CD1c-positive myeloid dendritic cell (primary cell): ENCODE data around the gene PIEZO1.
"Not testable (repeated sequence)": the region's sequence is repeated elsewhere in the genome, so short reads cannot be mapped to it uniquely, and the experiment has no call there.

Experiments used
- DNase-seq: peaks from one replicate; pipeline ENCODE4 v3.0.0-alpha.2; 2016; ENCODE audit errors: extremely low spot score

PIEZO1 gene

GRCh38 chr16:88803264-88803987, 18.4 kb upstream of the PIEZO1 start, which contains the start of gene CDT1:
Gene CDT1 (plus strand): TSS chr16:88803789. CDS start chr16:88803832, 43 bp downstream.
- DNase-seq, result peak; percentile 91

- DNase-seq, result no peak
Measured at GRCh38 chr16:88800277-88800592, 15.2 kb upstream of the PIEZO1 start.

DNA sequence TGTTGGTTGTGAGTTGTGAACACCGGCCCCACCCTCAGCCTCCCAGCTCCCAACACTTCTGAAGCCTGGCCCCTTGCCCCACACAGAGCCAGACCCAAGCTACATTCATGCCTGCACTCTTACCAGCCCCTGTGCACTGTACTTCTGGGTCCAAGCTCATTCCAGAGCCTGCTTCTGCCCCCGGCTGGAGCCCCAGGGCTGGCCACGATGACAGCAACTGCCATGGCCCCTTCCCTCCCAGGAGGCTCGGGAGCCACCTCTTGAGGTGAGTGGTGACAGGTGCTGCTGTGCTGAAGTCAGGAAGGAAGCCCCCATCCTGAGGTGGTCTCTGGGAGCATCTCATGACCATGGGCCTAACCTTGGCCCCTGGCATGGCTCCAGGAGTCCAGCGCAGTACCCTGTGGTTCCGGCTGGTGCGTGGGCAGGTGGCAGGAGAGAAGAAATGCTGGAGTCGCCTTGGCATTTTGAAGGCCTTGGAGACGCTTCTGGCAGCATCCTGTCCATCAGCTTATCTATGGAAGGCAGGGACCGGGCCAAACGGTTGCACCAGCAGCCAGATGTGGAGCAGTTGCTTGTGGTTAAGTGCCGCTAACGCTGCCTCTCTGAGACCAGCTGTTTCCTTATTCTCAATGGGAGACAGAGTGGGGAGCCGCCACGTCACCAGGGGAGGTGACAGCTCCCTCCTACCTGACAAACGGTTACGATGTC, 14.7 kb upstream of the PIEZO1 start:
- DNase-seq, result peak; percentile 43

DNA sequence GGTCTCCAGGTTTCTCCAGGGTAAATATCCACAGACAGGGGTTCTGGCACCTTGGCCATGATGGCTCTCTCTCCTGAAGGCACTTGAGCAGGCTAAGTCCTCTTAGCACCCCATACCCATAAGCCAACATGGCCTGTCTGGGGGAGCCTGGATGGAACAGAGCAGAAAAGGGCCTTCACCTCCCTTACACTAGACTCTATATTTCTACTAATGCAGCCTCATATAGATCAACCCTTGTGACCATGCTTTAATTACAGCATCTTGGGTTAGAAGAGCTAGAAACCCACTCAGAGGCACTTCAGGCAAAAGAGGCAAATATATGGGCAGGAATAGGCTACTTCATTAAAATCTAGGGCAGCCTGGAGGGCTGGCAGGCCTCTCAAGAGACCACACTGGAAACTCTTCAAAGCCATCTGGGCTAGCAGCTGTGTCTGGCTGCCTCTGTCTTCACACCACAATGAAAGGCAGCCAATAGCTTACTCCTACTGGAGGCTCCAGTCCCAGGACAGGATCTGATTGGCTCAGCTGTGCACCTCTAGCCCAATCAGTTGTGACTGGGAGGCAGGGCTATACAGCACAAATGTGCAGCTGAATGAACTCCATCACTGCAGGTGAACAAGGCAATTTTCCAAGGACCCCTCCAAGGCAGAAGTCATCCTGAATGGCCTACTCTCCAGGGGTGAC, 13.9 kb upstream of the PIEZO1 start:
- no peak for DNase-seq

GRCh38 chr16:88798073-88798472, 13.1 kb upstream of the PIEZO1 start:
- no peak for DNase-seq

DNA sequence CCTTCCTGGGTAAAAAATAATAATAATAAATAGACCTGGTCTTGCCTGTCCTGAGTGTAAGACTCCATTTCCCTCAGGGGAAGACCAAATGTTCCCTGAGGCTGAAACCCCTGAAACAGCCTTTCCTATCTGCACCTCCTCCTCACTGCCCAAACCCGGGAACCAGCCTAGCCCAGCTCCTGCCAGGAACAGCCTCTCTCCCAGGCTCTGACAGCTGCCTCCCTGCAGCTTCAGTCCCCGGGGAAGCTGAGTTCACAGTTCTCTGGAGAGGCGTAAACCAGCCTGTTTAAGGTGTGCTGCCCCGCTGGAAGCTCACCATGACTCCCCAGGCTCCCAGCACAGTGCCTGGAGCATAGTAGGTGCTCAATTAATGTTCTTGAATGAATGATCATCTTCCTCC, 11.3 kb upstream of the PIEZO1 start:
- DNase-seq, result no peak

- no peak for DNase-seq
Measured at GRCh38 chr16:88793251-88793954, 8.4 kb upstream of the PIEZO1 start.

DNA sequence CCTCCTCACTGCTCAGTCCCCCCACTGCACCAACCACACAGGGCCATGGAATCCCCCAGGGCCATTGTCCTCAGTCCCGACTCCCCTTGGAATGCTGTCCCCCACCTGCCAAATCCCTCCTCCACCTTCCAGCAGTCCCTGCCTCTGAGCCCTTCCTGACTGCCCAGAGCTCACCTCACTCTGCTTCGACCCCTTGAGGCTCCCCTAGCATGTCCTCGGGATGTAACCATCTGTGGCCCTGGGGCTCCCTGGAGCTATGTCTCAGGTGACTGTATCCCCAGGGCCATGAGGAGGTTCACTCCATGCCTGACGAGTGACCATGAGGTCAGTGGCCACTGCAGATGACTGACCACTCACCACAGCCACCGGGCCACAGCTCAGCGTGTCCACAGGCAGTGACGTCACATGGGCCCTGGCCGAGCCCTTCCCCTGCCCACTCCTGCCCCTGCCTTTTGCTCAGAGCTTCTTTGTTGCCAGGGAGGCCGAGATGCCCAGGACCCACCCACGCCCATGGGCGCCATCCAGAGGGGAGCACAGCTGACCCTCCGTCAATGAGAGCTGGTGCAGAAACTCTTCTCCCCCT, 7.7 kb upstream of the PIEZO1 start:
- no peak for DNase-seq

DNA sequence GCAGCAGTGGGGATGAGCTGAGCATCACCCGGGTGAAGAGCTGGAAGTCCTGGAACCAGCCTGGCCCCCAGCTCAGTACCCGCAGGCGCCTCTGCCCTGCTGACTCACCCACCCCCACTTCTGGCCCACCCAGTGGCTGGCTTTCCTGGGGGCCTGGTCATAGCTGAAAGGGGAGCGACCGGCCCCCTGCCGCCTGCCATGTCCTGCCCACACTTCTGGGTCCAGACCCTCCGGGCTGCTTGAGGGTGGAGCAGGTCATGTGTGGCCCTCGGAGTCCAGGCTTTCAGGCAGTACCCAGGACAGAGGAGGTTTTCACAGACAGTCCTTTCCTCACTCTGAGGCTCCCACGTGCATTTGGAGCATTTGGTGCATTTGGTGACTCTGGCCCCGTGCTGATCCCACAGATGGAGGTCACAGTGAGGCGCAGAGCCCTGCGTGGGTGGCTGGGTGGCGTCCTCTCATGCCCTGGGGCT, 7.1 kb upstream of the PIEZO1 start:
- peak; percentile 69 for DNase-seq

DNA sequence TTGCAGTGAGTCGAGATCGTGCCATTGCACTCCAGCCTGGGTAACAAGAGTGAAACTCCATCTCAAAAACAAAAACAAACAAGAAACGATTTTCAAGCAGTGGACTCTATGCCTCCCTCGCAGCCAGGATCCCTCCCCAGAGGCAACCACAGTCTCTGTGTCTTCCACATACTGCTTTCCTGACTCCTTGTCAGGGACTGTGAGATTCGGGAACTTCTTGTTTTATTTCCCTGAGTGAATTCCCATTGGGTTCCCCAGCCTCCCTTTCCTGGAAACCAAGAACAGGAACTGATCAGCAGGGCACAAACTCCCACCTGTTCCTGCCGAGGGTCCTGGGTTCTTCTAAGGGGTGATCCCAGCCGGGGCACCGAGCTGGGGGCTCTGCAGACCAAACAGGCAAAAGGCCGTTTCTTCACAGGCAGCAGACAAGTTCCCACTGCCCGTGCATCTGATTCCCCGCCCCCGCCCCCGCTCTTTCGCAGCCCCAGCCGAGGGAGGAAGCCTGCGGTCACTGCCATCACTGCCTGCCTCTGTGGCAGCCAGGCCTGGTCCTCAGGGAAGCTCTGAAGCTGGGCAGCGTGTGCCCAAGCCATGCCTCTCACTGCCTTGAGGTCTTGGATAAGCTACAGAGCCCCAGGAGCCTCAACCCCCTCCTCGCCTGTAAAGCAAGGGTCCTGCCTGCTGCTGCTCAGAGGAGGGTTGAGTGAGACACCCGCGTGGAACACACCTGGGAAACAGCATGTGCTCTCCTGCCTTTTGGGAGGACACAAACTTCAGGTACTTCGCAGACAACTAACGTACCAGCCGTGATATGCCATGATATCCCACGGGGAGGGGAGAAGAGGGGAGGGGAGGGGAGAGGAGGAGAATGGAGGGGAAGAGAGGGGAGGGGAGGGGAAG, 5.5 kb upstream of the PIEZO1 start:
- DNase-seq, result peak; percentile 89

DNA sequence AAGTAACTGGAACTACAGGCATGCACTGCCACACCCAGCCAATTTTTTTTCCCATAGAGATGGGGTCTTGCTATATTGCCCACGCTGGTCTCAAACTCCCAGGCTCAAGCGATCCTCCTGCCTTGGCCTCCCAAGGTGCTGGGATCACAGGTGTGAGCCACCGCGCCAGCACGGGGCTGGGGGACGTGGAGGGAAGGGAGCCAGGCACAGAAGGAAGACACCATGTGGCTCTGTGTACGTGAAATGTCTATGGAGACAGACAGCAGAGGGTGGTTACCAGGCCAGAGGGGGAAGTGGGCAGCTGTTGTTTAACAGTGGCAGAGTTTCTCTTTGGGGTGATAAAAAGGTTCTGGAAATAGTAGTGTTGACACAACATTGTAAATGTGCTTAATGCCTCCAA, 4.6 kb upstream of the PIEZO1 start:
- peak; percentile 62 for DNase-seq

GRCh38 chr16:88788749-88789148, 3.7 kb upstream of the PIEZO1 start:
- DNase-seq, result not testable (repeated sequence)

DNA sequence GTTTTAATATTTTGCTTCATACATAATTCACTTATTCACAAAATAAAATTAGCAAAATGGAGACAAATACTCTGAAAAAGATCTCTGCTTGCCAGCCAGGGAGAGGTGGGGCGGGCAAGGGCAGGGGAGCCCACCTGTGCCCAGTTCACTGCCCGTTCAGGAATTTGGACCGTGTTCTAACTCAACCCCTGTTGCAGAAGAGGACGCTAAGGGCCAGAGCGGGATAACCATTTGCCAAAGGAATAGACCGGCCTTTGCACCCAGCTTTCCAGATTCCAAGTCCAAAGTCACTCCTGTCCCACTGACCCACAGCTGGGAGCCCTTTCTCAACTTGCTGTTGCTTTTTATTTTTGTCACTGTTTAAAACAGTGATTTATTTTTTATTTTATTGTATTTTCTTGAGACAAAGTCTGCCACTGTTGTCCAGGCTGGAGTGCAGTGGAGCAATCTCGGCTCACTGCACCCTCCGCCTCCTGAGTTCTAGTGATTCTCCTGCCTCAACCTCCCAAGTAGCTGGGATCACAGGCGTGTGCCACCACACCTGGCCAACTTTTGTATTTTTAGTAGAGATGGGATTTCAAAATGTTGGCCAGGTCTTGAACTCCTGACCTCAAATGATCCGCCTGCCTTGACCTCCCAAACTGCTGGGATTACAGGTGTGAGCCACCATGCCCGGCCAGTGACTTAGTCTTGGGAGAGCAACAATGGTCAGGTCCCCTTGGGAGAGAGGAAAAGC, 2.7 kb upstream of the PIEZO1 start:
- DNase-seq, result no peak

GRCh38 chr16:88784856-88785105, 239 bp downstream of the PIEZO1 start:
- DNase-seq, result no peak

- peak; percentile 75 for DNase-seq
Measured at GRCh38 chr16:88784074-88784855, 755 bp downstream of the PIEZO1 start.

- DNase-seq, result peak; percentile 64
Measured at GRCh38 chr16:88783391-88784073, 1.5 kb downstream of the PIEZO1 start.

GRCh38 chr16:88782454-88783390, 2.3 kb downstream of the PIEZO1 start:
- peak; percentile 70 for DNase-seq
